H9 (cell line): ENCODE measurements around the gene LARGE1. TPM values are rescaled to one million over a fixed set of nuclear protein-coding genes. Genes with fewer than 3 reads are reported as not detected.

ENCODE experiments used
- DNase-seq: peaks from one replicate; pipeline ENCODE4 v3.0.0-alpha.2; 2017
- H2AFZ ChIP-seq: one replicate; pipeline ENCODE4 v1.6.1; 2013; ENCODE audit warnings: mild to moderate bottlenecking, low read length, control low read depth, moderate library complexity
- H2AK5ac ChIP-seq: 2 replicates; pipeline ENCODE4 v1.6.1; 2013; ENCODE audit warnings: low read length, control low read depth, mixed read lengths; ENCODE audit not compliant: insufficient read length
- H2BK120ac ChIP-seq: one replicate; pipeline ENCODE4 v1.6.1; 2013; ENCODE audit warnings: low read depth, mild to moderate bottlenecking, low read length, control low read depth, inconsistent platforms; ENCODE audit not compliant: poor library complexity, severe bottlenecking
- H2BK12ac ChIP-seq: 2 replicates; pipeline ENCODE4 v1.6.1; 2013; ENCODE audit warnings: low read length, control low read depth, mixed read lengths, low read depth; ENCODE audit not compliant: insufficient read length
- H2BK15ac ChIP-seq: 2 replicates; pipeline ENCODE4 v1.6.1; 2013; ENCODE audit warnings: low read depth, low read length, control low read depth
- H2BK20ac ChIP-seq: one replicate; pipeline ENCODE4 v1.6.1; 2013; ENCODE audit warnings: low read depth, mild to moderate bottlenecking, low read length, control low read depth, inconsistent platforms; ENCODE audit not compliant: poor library complexity, severe bottlenecking
- H2BK5ac ChIP-seq: 2 replicates; pipeline ENCODE4 v1.6.1; 2013; ENCODE audit warnings: low read length, control low read depth, mixed read lengths; ENCODE audit not compliant: insufficient read length
- H3K14ac ChIP-seq: 2 replicates; pipeline ENCODE4 v1.6.1; 2013; ENCODE audit warnings: low read length, control low read depth; ENCODE audit not compliant: insufficient read depth
- H3K18ac ChIP-seq: 2 replicates; pipeline ENCODE4 v1.6.1; 2013; ENCODE audit warnings: low read depth, mild to moderate bottlenecking, mixed read lengths, low read length, control low read depth; ENCODE audit not compliant: insufficient read length
- H3K23ac ChIP-seq: 2 replicates; pipeline ENCODE4 v1.6.1; 2013; ENCODE audit warnings: low read length, control low read depth, mixed read lengths, low read depth; ENCODE audit not compliant: insufficient read length
- H3K23me2 ChIP-seq: 2 replicates; pipeline ENCODE4 v1.6.1; 2013; ENCODE audit warnings: low read depth, mild to moderate bottlenecking, mixed read lengths, low read length, control low read depth; ENCODE audit not compliant: insufficient read length, poor library complexity, severe bottlenecking
- H3K27ac ChIP-seq: 2 replicates; pipeline ENCODE4 v1.5.1; 2013; ENCODE audit warnings: low read length, control low read depth, mixed read lengths, low read depth; ENCODE audit not compliant: insufficient read length
- H3K27me3 ChIP-seq: 2 replicates; pipeline ENCODE4 v1.6.1; 2013; ENCODE audit warnings: low read length, control low read depth, inconsistent platforms; ENCODE audit not compliant: insufficient read depth
- H3K4ac ChIP-seq: 2 replicates; pipeline ENCODE4 v1.6.1; 2013; ENCODE audit warnings: low read depth, mild to moderate bottlenecking, control low read depth, inconsistent platforms, low read length, moderate library complexity
- H3K4me1 ChIP-seq: 2 replicates; pipeline ENCODE4 v1.6.1; 2013; ENCODE audit warnings: low read length, control low read depth, inconsistent platforms; ENCODE audit not compliant: insufficient read depth
- H3K4me2 ChIP-seq: 2 replicates; pipeline ENCODE4 v1.6.1; 2013; ENCODE audit warnings: low read length, control low read depth, mixed read lengths; ENCODE audit not compliant: insufficient read length, insufficient read depth
- H3K56ac ChIP-seq: 2 replicates; pipeline ENCODE4 v1.6.1; 2013; ENCODE audit warnings: low read depth, mild to moderate bottlenecking, mixed read lengths, low read length, control low read depth; ENCODE audit not compliant: insufficient read length
- H3K79me1 ChIP-seq: 2 replicates; pipeline ENCODE4 v1.6.1; 2013; ENCODE audit warnings: low read depth, mild to moderate bottlenecking, moderate library complexity, low read length, control low read depth, inconsistent platforms; ENCODE audit not compliant: insufficient read depth, poor library complexity, severe bottlenecking
- H3K79me2 ChIP-seq: 2 replicates; pipeline ENCODE4 v1.6.1; 2013; ENCODE audit warnings: low read length, control low read depth, inconsistent platforms; ENCODE audit not compliant: insufficient read depth
- H3K9ac ChIP-seq: 2 replicates; pipeline ENCODE4 v1.6.1; 2013; ENCODE audit warnings: low read length, control low read depth, mixed read lengths; ENCODE audit not compliant: insufficient read length; ENCODE audit errors: extremely low read depth
- H3K9me3 ChIP-seq: one replicate; pipeline ENCODE4 v1.6.1; 2013; ENCODE audit warnings: low read depth, low read length, inconsistent platforms; ENCODE audit not compliant: control insufficient read depth
- H3T11ph ChIP-seq: one replicate; pipeline ENCODE4 v1.6.1; 2013; ENCODE audit warnings: mild to moderate bottlenecking, low read length, control low read depth, inconsistent platforms
- H4K20me1 ChIP-seq: one replicate; pipeline ENCODE4 v1.6.1; 2013; ENCODE audit not compliant: control insufficient read depth, insufficient read length, insufficient read depth
- H4K5ac ChIP-seq: 2 replicates; pipeline ENCODE4 v1.6.1; 2013; ENCODE audit warnings: low read depth, mild to moderate bottlenecking, mixed read lengths, low read length, control low read depth; ENCODE audit not compliant: insufficient read length
- H4K8ac ChIP-seq: replicated peaks from 2 replicates; pipeline ENCODE4 v1.6.1; 2013; ENCODE audit warnings: low read length, control low read depth, mixed read lengths, low read depth; ENCODE audit not compliant: insufficient read length
- H4K91ac ChIP-seq: 2 replicates; pipeline ENCODE4 v1.6.1; 2013; ENCODE audit warnings: low read depth, mild to moderate bottlenecking, moderate library complexity, mixed read lengths, low read length, control low read depth; ENCODE audit not compliant: insufficient read length
- H3K27ac Mint-ChIP-seq, 3 experiments: 2 replicates in 2 of 3; 3 replicates in 1 of 3; pipeline ENCODE4 v1.8.0; 2020 to 2021; ENCODE audit warnings: mixed read lengths in 3 of 3, mild to moderate bottlenecking in 1 of 3, moderate library complexity in 1 of 3
- H3K27me3 Mint-ChIP-seq: 2 replicates; pipeline ENCODE4 v1.8.0; 2021; ENCODE audit warnings: low read depth, mild to moderate bottlenecking, moderate library complexity, mixed read lengths
- H3K36me3 Mint-ChIP-seq, 3 experiments: 2 replicates in 2 of 3; 3 replicates in 1 of 3; pipeline ENCODE4 v1.8.0; 2020 to 2021; ENCODE audit warnings: low read depth in 3 of 3, mixed read lengths in 3 of 3; ENCODE audit not compliant: insufficient read depth in 1 of 3
- H3K4me1 Mint-ChIP-seq, 2 experiments: 2 replicates each; pipeline ENCODE4 v1.8.0; 2020; ENCODE audit warnings: mixed read lengths in 2 of 2
- H3K4me3 Mint-ChIP-seq, 2 experiments: 2 replicates in 1 of 2; 3 replicates in 1 of 2; pipeline ENCODE4 v1.8.0; 2020 to 2021; ENCODE audit warnings: mild to moderate bottlenecking in 2 of 2, mixed read lengths in 2 of 2, moderate library complexity in 1 of 2
- H3K9me3 Mint-ChIP-seq, 2 experiments: 2 replicates in 1 of 2; 3 replicates in 1 of 2; pipeline ENCODE4 v1.8.0; 2020; ENCODE audit warnings: mild to moderate bottlenecking in 2 of 2, mixed read lengths in 2 of 2, moderate library complexity in 1 of 2
- CTCF ChIP-seq: fragments of 200-600 bp; sonication (generic); conservative IDR thresholded peaks from 3 replicates; pipeline ENCODE4 v1.8.0; 2021; ENCODE audit warnings: antibody characterized with exemption, mild to moderate bottlenecking
- WGBS: extraction: QIAGEN DNeasy Blood & Tissue Kit; methylation state at CpG from one replicate; pipeline ENCODE4 v1.1.7; 2013; ENCODE audit warnings: missing lambda C conversion rate, low lambda C conversion rate, mixed read lengths; ENCODE audit not compliant: insufficient read length; ENCODE audit errors: extremely low coverage; 5-methylcytosine and 5-hydroxymethylcytosine counted together
- total RNA-seq: library from RNA; stranded (reverse); gene quantifications from 2 replicates; pipeline ENCODE4 v1.2.1, GENCODE V29; 2021

Gene LARGE1
- total RNA-seq, 1 experiment from 2014 or later, result 43.5 TPM

- Histone ChIP-seq H3K23ac (no peak overlapping the region), H3T11ph (no peak overlapping the region), H3K23me2 (peaks cover 3% of the 10 kb centered on the region), H4K8ac (no peak overlapping the region), H3K14ac (no peak overlapping the region), H3K4ac (no peak overlapping the region; the same call in 1 of the 2 replicates), H3K4me2 (peak overlapping the region; percentile 58), H3K79me2 (peaks cover 36% of the 10 kb centered on the region; the same call in 1 of the 2 replicates), H4K20me1 (no peaks in the 10 kb centered on the region), H3K27me3 (no peaks in the 10 kb centered on the region), H3K4me1 (peaks cover 30% of the 10 kb centered on the region), H3K18ac (peak overlapping the region; percentile 54), H2BK120ac (peak overlapping the region; percentile 79), H4K5ac (peak overlapping the region; percentile 36), H2AK5ac (no peak overlapping the region), H2BK5ac (no peak overlapping the region), H3K27ac (peak overlapping the region; percentile 58), H2AFZ (no peak overlapping the region), H3K56ac (no peak overlapping the region), H3K9me3 (no peaks in the 10 kb centered on the region), H2BK20ac (no peak overlapping the region), H3K9ac (no peak overlapping the region), H2BK12ac (no peak overlapping the region), H4K91ac (no peak overlapping the region), H3K79me1 (no peaks in the 10 kb centered on the region), H2BK15ac (no peak overlapping the region)
- H3K4me3 Mint-ChIP-seq, result peak overlapping the region in 1 of 2 experiments; percentile 64; a peak in 2 of 5 replicates
- no peaks in the 10 kb centered on the region for H3K27me3 Mint-ChIP-seq
- H3K36me3 Mint-ChIP-seq, result peaks cover 3 to 8% (median 3%) of the 10 kb centered on the region in 3 experiments; a peak in 4 of 7 replicates
- no peaks in the 10 kb centered on the region for H3K9me3 Mint-ChIP-seq
- no peak for TF ChIP-seq CTCF
- peak overlapping the region; percentile 90 to 99 (median 96); a peak in 6 of 7 replicates for H3K27ac Mint-ChIP-seq
- no CpG with 5 or more reads among the region's 5 CpGs for whole genome bisulfite sequencing
- peaks cover 82 to 94% of the 10 kb centered on the region in 2 experiments for H3K4me1 Mint-ChIP-seq
- DNase-seq, result no peak
These were observed 70.1 kb downstream of the LARGE1 start for GRCh38 chr22:33850193-33850592.
